K562 (cell line): ENCODE results near the gene HAAO. TPM values are rescaled to one million over a fixed set of nuclear protein-coding genes. Genes with fewer than 3 reads are reported as not detected.

Experiments used
- CC2D1A ChIP-seq: fragments of 450-650 bp; IDR thresholded peaks from 2 replicates; pipeline ENCODE4 v1.6.1; 2017; ENCODE audit warnings: mild to moderate bottlenecking
- EZH2 ChIP-seq: IDR thresholded peaks from 2 replicates; pipeline ENCODE4 v1.6.1; 2012; ENCODE audit warnings: low read depth, mild to moderate bottlenecking, inconsistent platforms, low read length, borderline replicate concordance
- FUS ChIP-seq: fragments of 200-400 bp; formaldehyde crosslinking; optimal IDR thresholded peaks from 2 replicates; pipeline ENCODE3; 2017; ENCODE audit warnings: low read depth, low read length
- NRF1 ChIP-seq, 2 experiments: fragments of 450-650 bp; IDR thresholded peaks in 1 of 2; conservative IDR thresholded peaks in 1 of 2; 2 replicates each; pipeline ENCODE4 v1.6.1; 2014; ENCODE audit warnings: mild to moderate bottlenecking in 2 of 2
- polyA plus RNA-seq, 8 experiments: library from polyadenylated mRNA; depleted of rRNA in 4 of 8; stranded (reverse) in 5 of 8; unstranded in 3 of 8; fragments of >200 nt; fragmentation: Nextera tagmentation in 2 of 8; fragmentation: Illumina TruSeq in 1 of 8; extraction: Ambion mirVana in 2 of 8; extraction: Trizol in 1 of 8; gene quantifications; 2 replicates each; pipeline versions ENCODE4 v1.2.1 to v1.2.3, GENCODE V29; 2011 to 2014; ENCODE audit warnings: inconsistent platforms in 1 of 8, missing spikeins in 1 of 8
- total RNA-seq, 7 experiments: library from RNA; depleted of rRNA in 6 of 7; stranded (reverse); fragments of >200 nt in 6 of 7; fragmentation: Illumina TruSeq in 2 of 7; extraction: Trizol in 2 of 7; gene quantifications; 2 replicates each; pipeline versions ENCODE4 v1.2.1 to v1.2.3, GENCODE V29; 2011 to 2021; ENCODE audit warnings: low replicate concordance in 1 of 7
- TF ChIP-seq, protein P1 (sequence below): fragments of 250-450 bp; sonication (Bioruptor Pico); IDR thresholded peaks from 2 replicates; pipeline ENCODE4 v1.4.0; 2020; ENCODE audit warnings: mild to moderate bottlenecking, moderate library complexity, borderline replicate concordance
- TF ChIP-seq, protein P2 (sequence below): fragments of 450-650 bp; IDR thresholded peaks from 2 replicates; pipeline ENCODE4 v1.6.1; 2016; ENCODE audit warnings: missing biosample characterization, missing genetic modification characterization

HAAO gene
- total and polyA plus RNA-seq, 9 of the 15 experiments (the other 6 are each of a cell fraction or from before 2014, with no cell fraction given): not detected

DNA sequence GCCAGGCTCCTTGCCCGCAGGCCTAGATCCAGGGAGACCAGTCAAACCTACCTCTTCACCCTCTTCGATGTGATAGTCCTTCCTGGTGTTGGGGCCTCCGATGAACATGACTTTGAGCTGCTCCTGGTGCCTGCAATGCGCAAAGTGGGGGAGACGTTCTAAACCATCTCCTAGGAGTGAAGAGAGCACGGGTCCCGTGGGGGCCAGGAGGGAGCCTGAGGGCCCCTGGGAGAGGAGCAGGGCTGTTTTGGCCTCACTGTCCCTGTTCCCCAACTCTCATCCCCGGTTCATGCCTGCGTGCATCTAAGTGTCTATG lies 3.9 kb downstream of the HAAO start (continued):
- TF ChIP-seq, protein P1, sequence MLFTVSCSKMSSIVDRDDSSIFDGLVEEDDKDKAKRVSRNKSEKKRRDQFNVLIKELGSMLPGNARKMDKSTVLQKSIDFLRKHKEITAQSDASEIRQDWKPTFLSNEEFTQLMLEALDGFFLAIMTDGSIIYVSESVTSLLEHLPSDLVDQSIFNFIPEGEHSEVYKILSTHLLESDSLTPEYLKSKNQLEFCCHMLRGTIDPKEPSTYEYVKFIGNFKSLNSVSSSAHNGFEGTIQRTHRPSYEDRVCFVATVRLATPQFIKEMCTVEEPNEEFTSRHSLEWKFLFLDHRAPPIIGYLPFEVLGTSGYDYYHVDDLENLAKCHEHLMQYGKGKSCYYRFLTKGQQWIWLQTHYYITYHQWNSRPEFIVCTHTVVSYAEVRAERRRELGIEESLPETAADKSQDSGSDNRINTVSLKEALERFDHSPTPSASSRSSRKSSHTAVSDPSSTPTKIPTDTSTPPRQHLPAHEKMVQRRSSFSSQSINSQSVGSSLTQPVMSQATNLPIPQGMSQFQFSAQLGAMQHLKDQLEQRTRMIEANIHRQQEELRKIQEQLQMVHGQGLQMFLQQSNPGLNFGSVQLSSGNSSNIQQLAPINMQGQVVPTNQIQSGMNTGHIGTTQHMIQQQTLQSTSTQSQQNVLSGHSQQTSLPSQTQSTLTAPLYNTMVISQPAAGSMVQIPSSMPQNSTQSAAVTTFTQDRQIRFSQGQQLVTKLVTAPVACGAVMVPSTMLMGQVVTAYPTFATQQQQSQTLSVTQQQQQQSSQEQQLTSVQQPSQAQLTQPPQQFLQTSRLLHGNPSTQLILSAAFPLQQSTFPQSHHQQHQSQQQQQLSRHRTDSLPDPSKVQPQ (CRISPR knock-in tag): no peak
- TF ChIP-seq FUS (no peak), CC2D1A (no peak), NRF1 (conservative IDR thresholded peaks at IDR 0.05 in 1 of 2, IDR thresholded peaks at IDR 0.05 in 1 of 2) (no peak), EZH2 (no peak)
- TF ChIP-seq, protein P2, sequence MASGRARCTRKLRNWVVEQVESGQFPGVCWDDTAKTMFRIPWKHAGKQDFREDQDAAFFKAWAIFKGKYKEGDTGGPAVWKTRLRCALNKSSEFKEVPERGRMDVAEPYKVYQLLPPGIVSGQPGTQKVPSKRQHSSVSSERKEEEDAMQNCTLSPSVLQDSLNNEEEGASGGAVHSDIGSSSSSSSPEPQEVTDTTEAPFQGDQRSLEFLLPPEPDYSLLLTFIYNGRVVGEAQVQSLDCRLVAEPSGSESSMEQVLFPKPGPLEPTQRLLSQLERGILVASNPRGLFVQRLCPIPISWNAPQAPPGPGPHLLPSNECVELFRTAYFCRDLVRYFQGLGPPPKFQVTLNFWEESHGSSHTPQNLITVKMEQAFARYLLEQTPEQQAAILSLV (tag): no peak
